Activated gamma-delta T cell treated with anti-CD3 and anti-CD28 coated beads, Interleukin-2, amount 50 U/mL, for 16 hours (primary cell): Measurements from ENCODE around the gene FGD2.
"Not testable (repeated sequence)": the region's sequence is repeated elsewhere in the genome, so short reads cannot be mapped to it uniquely, and the experiment has no call there.

Source experiments
- DNase-seq: peaks from one replicate; pipeline ENCODE4 v3.0.0-alpha.2; 2020; ENCODE audit warnings: low read depth

Gene FGD2

GRCh38 chr6:36990401-36990800 is 15.1 kb upstream of the FGD2 start:
- not testable (repeated sequence) for DNase-seq

GRCh38 chr6:36997811-36998722 is 7.4 kb upstream of the FGD2 start:
- no peak for DNase-seq

GRCh38 chr6:36998723-36999038 is 6.8 kb upstream of the FGD2 start:
- DNase-seq: no peak

GRCh38 chr6:36999061-36999750 is 6.2 kb upstream of the FGD2 start:
- no peak for DNase-seq

- DNase-seq: no peak
Observed at GRCh38 chr6:36999751-37000125, 5.7 kb upstream of the FGD2 start.

- no peak for DNase-seq
Observed at GRCh38 chr6:37004044-37004980, 1.1 kb upstream of the FGD2 start.

GRCh38 chr6:37005827-37006567 is 542 bp downstream of the FGD2 start:
- no peak for DNase-seq

- DNase-seq: no peak
Observed at GRCh38 chr6:37006793-37007339, 1.4 kb downstream of the FGD2 start.

- no peak for DNase-seq
Observed at GRCh38 chr6:37007340-37008043, 2.0 kb downstream of the FGD2 start.

- DNase-seq: no peak
Observed at GRCh38 chr6:37008484-37009465, 3.3 kb downstream of the FGD2 start.

- DNase-seq: no peak
Observed at GRCh38 chr6:37010402-37010892, 5.0 kb downstream of the FGD2 start.

GRCh38 chr6:37011656-37012378 is 6.4 kb downstream of the FGD2 start:
- no peak for DNase-seq

- DNase-seq: no peak
Observed at GRCh38 chr6:37013516-37014491, 8.3 kb downstream of the FGD2 start.

- no peak for DNase-seq
Observed at GRCh38 chr6:37014667-37015066, 9.2 kb downstream of the FGD2 start.

- DNase-seq: no peak
Observed at GRCh38 chr6:37015532-37015931, 10.1 kb downstream of the FGD2 start.

GRCh38 chr6:37016995-37017394 is 11.5 kb downstream of the FGD2 start:
- DNase-seq: no peak

- DNase-seq: no peak
Observed at GRCh38 chr6:37017606-37018197, 12.2 kb downstream of the FGD2 start.
